ENCODE results near the gene DDX21. TPM values are rescaled to one million over a fixed set of nuclear protein-coding genes. Genes with fewer than 3 reads are reported as not detected.
"Not testable (repeated sequence)": the region's sequence is repeated elsewhere in the genome, so short reads cannot be mapped to it uniquely, and the experiment has no call there.

Gene DDX21
- polyA plus RNA-seq, 3 donors: 9.8 to 39.3 (median 13.6) TPM

- H3K36me3 Mint-ChIP-seq: peaks cover 76 to 90% of the 10 kb centered on the region in 2 donors
These were observed 23.8 kb downstream of the DDX21 start for GRCh38 chr10:68979738-68980137.

GRCh38 chr10:68981074-68981473, 25.1 kb downstream of the DDX21 start:
- Histone ChIP-seq H3K27ac (ENCODE audit: low read depth in 1 of 2, low read length in 2 of 2) (no peak overlapping the region), H3K4me1 (ENCODE audit: control insufficient read depth in 1 of 2, insufficient read depth in 2 of 2, low read length in 2 of 2) (no peaks in the 10 kb centered on the region), H3K79me2 (ENCODE audit: insufficient read depth, low read length) (peaks cover 7% of the 10 kb centered on the region), H3K36me3 (replicated peaks in 1 of 2; ENCODE audit: control insufficient read depth in 1 of 2, insufficient read depth in 2 of 2, low read length in 2 of 2) (peaks cover 93 to 95% of the 10 kb centered on the region in 2 donors), H4K20me1 (ENCODE audit: insufficient read depth, low read length) (peaks cover 25% of the 10 kb centered on the region), H2AFZ (ENCODE audit: insufficient read depth, low read depth, low read length, poor library complexity, severe bottlenecking) (no peak overlapping the region), H3K9ac (ENCODE audit: insufficient read depth, low read length, poor library complexity, severe bottlenecking) (no peak overlapping the region), H3K4me3 (replicated peaks in 1 of 3; ENCODE audit: low read depth in 2 of 3, low read length in 3 of 3) (no peak overlapping the region), H3K4me2 (replicated peaks; ENCODE audit: extremely low read depth, low read length, poor library complexity, severe bottlenecking) (no peak overlapping the region), H3K9me3 (replicated peaks in 1 of 2; ENCODE audit: control insufficient read depth in 1 of 2, insufficient read depth in 1 of 2, low read length in 2 of 2) (no peaks in the 10 kb centered on the region), H3K27me3 (ENCODE audit: control insufficient read depth in 2 of 2, insufficient read depth in 2 of 2, low read length in 2 of 2) (no peaks in the 10 kb centered on the region)
- no peak for TF ChIP-seq CTCF (IDR thresholded peaks at IDR 0.05)
- Mint-ChIP-seq H3K36me3 (peaks cover 73 to 87% of the 10 kb centered on the region in 2 donors), H3K9me3 (no peaks in the 10 kb centered on the region), H3K27ac (no peak overlapping the region), H3K4me3 (no peak overlapping the region), H3K4me1 (no peaks in the 10 kb centered on the region), H3K27me3 (ENCODE audit: low read depth in 3 of 3) (peaks cover 0 to 2% (median 0%) of the 10 kb centered on the region in 3 donors)
- intact Hi-C loops (cut with micrococcal nuclease): loop anchor here in 1 of 2 donors (10.0 kb wide), 1 partner anchor 144 kb away; the partner anchor contains the start of gene VPS26A
- no peak for DNase-seq
- no CpG with 5 or more reads among the region's 1 CpG for whole genome bisulfite sequencing (ENCODE audit: insufficient coverage)

More at GRCh38 chr10:68979738-68980137, 23.8 kb downstream of the DDX21 start:
- not testable (repeated sequence) for H3K4me1 Mint-ChIP-seq; H3K4me1 ChIP-seq (ENCODE audit: control insufficient read depth in 1 of 2, insufficient read depth in 2 of 2, low read length in 2 of 2); H2AFZ ChIP-seq (ENCODE audit: insufficient read depth, low read depth, low read length, poor library complexity, severe bottlenecking); H3K27ac ChIP-seq (ENCODE audit: low read depth in 1 of 2, low read length in 2 of 2); H3K9ac ChIP-seq (ENCODE audit: insufficient read depth, low read length, poor library complexity, severe bottlenecking); H3K4me3 ChIP-seq (replicated peaks in 1 of 3; ENCODE audit: low read depth in 2 of 3, low read length in 3 of 3); H3K4me2 ChIP-seq (replicated peaks; ENCODE audit: extremely low read depth, low read length, poor library complexity, severe bottlenecking); H3K9me3 Mint-ChIP-seq; DNase-seq; H3K9me3 ChIP-seq (replicated peaks in 1 of 2; ENCODE audit: control insufficient read depth in 1 of 2, insufficient read depth in 1 of 2, low read length in 2 of 2); H3K27me3 ChIP-seq (ENCODE audit: control insufficient read depth in 2 of 2, insufficient read depth in 2 of 2, low read length in 2 of 2); H3K79me2 ChIP-seq (ENCODE audit: insufficient read depth, low read length); H3K27ac Mint-ChIP-seq; H3K27me3 Mint-ChIP-seq (ENCODE audit: low read depth in 3 of 3); H3K4me3 Mint-ChIP-seq
- peaks cover 25% of the 10 kb centered on the region for H4K20me1 ChIP-seq (ENCODE audit: insufficient read depth, low read length)
- intact Hi-C loops (cut with micrococcal nuclease): loop anchor here in 1 of 2 donors (10.0 kb wide), 2 partner anchors 145 to 225 kb away; partner anchors contain the start of gene VPS26A
- peaks cover 97 to 99% of the 10 kb centered on the region in 2 donors for H3K36me3 ChIP-seq (replicated peaks in 1 of 2; ENCODE audit: control insufficient read depth in 1 of 2, insufficient read depth in 2 of 2, low read length in 2 of 2)
- WGBS (ENCODE audit: insufficient coverage): 100% methylated on average over 4 of the region's 6 CpGs

All from CD14-positive monocyte (primary cell).